ENCODE results near the gene BAK1.
A peak's percentile ranks its signal among the peaks of the same experiment; 100 is the strongest.
"Not testable (repeated sequence)": the region's sequence is repeated elsewhere in the genome, so short reads cannot be mapped to it uniquely, and the experiment has no call there.

The BAK1 gene

GRCh38 chr6:33607126-33607783 lies 27.2 kb upstream of the BAK1 start:
- no peak for DNase-seq

GRCh38 chr6:33606642-33607041 lies 26.6 kb upstream of the BAK1 start:
- no peak for DNase-seq

GRCh38 chr6:33604941-33605854 lies 25.1 kb upstream of the BAK1 start:
- no peak for DNase-seq

GRCh38 chr6:33602180-33602579 lies 22.1 kb upstream of the BAK1 start:
- no peak for DNase-seq

- no peak for DNase-seq
Measured at GRCh38 chr6:33600761-33601160, 20.7 kb upstream of the BAK1 start.

- peak; percentile 24 for DNase-seq
Measured at GRCh38 chr6:33599413-33599938, 19.4 kb upstream of the BAK1 start.

- DNase-seq: no peak
Measured at GRCh38 chr6:33597551-33598322, 17.7 kb upstream of the BAK1 start.

- not testable (repeated sequence) for DNase-seq
Measured at GRCh38 chr6:33596894-33597293, 16.8 kb upstream of the BAK1 start.

GRCh38 chr6:33595001-33595846 lies 15.1 kb upstream of the BAK1 start:
- DNase-seq: no peak

GRCh38 chr6:33593414-33593727 lies 13.3 kb upstream of the BAK1 start:
- DNase-seq: no peak

GRCh38 chr6:33592595-33593413 lies 12.7 kb upstream of the BAK1 start:
- no peak for DNase-seq

- DNase-seq: no peak
Measured at GRCh38 chr6:33592280-33592594, 12.2 kb upstream of the BAK1 start.

- DNase-seq: no peak
Measured at GRCh38 chr6:33591424-33592032, 11.5 kb upstream of the BAK1 start.

GRCh38 chr6:33590531-33591198 lies 10.6 kb upstream of the BAK1 start:
- no peak for DNase-seq

GRCh38 chr6:33589731-33590530 lies 9.9 kb upstream of the BAK1 start:
- DNase-seq: peak; percentile 43

- no peak for DNase-seq
Measured at GRCh38 chr6:33589392-33589730, 9.3 kb upstream of the BAK1 start.

- DNase-seq: no peak
Measured at GRCh38 chr6:33588894-33589293, 8.8 kb upstream of the BAK1 start.

- DNase-seq: no peak
Measured at GRCh38 chr6:33587529-33587928, 7.5 kb upstream of the BAK1 start.

- DNase-seq: no peak
Measured at GRCh38 chr6:33586108-33586640, 6.1 kb upstream of the BAK1 start.

All from NCI-H774 (cell line).